Activated CD4-positive, alpha-beta T cell treated with anti-CD3 and anti-CD28 coated beads, Interleukin-2, Interleukin-6, amounts not matched to agents 100 ng/mL and 50 ng/mL, durations not matched to agents 16 hours and 8 hours (primary cell): ENCODE data around the gene GPR55.
A peak's percentile ranks its signal among the peaks of the same experiment; 100 is the strongest.

Experiments used
- DNase-seq: peaks from one replicate; pipeline ENCODE4 v3.0.0-alpha.2; 2020

The GPR55 gene

GRCh38 chr2:230878599-230879188 lies 46.3 kb downstream of the GPR55 start:
- no peak for DNase-seq

- peak; percentile 34 for DNase-seq
Measured at GRCh38 chr2:230877759-230878598, 47.1 kb downstream of the GPR55 start.

GRCh38 chr2:230877116-230877758 lies 47.8 kb downstream of the GPR55 start:
- no peak for DNase-seq

GRCh38 chr2:230875347-230876315 lies 49.4 kb downstream of the GPR55 start:
- no peak for DNase-seq

- DNase-seq: no peak
Measured at GRCh38 chr2:230874876-230875275, 50.2 kb downstream of the GPR55 start.

GRCh38 chr2:230874456-230874855 lies 50.6 kb downstream of the GPR55 start:
- no peak for DNase-seq

- no peak for DNase-seq
Measured at GRCh38 chr2:230873661-230874401, 51.2 kb downstream of the GPR55 start.

GRCh38 chr2:230872968-230873660 lies 51.9 kb downstream of the GPR55 start:
- DNase-seq: no peak

GRCh38 chr2:230872151-230872967 lies 52.7 kb downstream of the GPR55 start:
- no peak for DNase-seq

- no peak for DNase-seq
Measured at GRCh38 chr2:230871361-230872150, 53.5 kb downstream of the GPR55 start.

GRCh38 chr2:230870544-230871360 lies 54.3 kb downstream of the GPR55 start:
- no peak for DNase-seq

GRCh38 chr2:230869914-230870543 lies 55.0 kb downstream of the GPR55 start:
- no peak for DNase-seq

GRCh38 chr2:230868947-230869913 lies 55.8 kb downstream of the GPR55 start:
- DNase-seq: no peak

GRCh38 chr2:230868161-230868946 lies 56.7 kb downstream of the GPR55 start:
- no peak for DNase-seq

- DNase-seq: peak; percentile 57
Measured at GRCh38 chr2:230866756-230867523, 58.1 kb downstream of the GPR55 start.
